GM23338 (cell line): ENCODE measurements around the gene FRS2. TPM values are rescaled to one million over a fixed set of nuclear protein-coding genes. Genes with fewer than 3 reads are reported as not detected.

ENCODE experiments used
- ATAC-seq: fragments of 200-7000 bp; cut with Tn5 transposase; 3 replicates; pipeline ENCODE4 v1.9.1; 2020
- DNase-seq: peaks from one replicate; pipeline ENCODE4 v3.0.0-alpha.2; 2015; ENCODE audit warnings: low spot score
- H2AFZ ChIP-seq: fragments of 200-600 bp; sonication (generic); 2 replicates; pipeline ENCODE4 v1.8.0; 2016; ENCODE audit warnings: antibody characterized with exemption, mild to moderate bottlenecking, moderate library complexity
- H3F3A ChIP-seq: fragments of 200-600 bp; sonication (generic); replicated peaks from 2 replicates; pipeline ENCODE4 v1.8.0; 2017; ENCODE audit warnings: antibody characterized with exemption, mixed run types, low read depth
- H3K27ac ChIP-seq: fragments of 200-600 bp; sonication (generic); 2 replicates; pipeline ENCODE4 v1.6.1; 2016; ENCODE audit warnings: low read depth
- H3K27me3 ChIP-seq: fragments of 200-600 bp; sonication (generic); 2 replicates; pipeline ENCODE4 v1.8.0; 2016; ENCODE audit warnings: mild to moderate bottlenecking, mixed run types, moderate library complexity; ENCODE audit not compliant: insufficient read depth
- H3K36me3 ChIP-seq: fragments of 200-600 bp; sonication (generic); 2 replicates; pipeline ENCODE4 v1.8.0; 2016; ENCODE audit warnings: mild to moderate bottlenecking; ENCODE audit not compliant: insufficient read depth
- H3K4me1 ChIP-seq: fragments of 200-600 bp; sonication (generic); 2 replicates; pipeline ENCODE4 v1.8.0; 2016; ENCODE audit warnings: mild to moderate bottlenecking, moderate library complexity; ENCODE audit not compliant: insufficient read depth
- H3K4me2 ChIP-seq: fragments of 200-600 bp; sonication (generic); 2 replicates; pipeline ENCODE4 v1.7.1; 2017; ENCODE audit warnings: mixed run types
- H3K4me3 ChIP-seq: fragments of 200-600 bp; sonication (generic); 2 replicates; pipeline ENCODE4 v1.6.1; 2016; ENCODE audit warnings: mixed run types
- H3K79me2 ChIP-seq: fragments of 200-600 bp; sonication (generic); replicated peaks from 2 replicates; pipeline ENCODE4 v1.8.0; 2017; ENCODE audit warnings: mild to moderate bottlenecking; ENCODE audit not compliant: insufficient read depth
- H3K9me2 ChIP-seq: fragments of 200-600 bp; sonication (generic); 2 replicates; pipeline ENCODE4 v1.8.0; 2017; ENCODE audit not compliant: insufficient read depth
- H4K20me1 ChIP-seq: fragments of 200-600 bp; sonication (generic); replicated peaks from 2 replicates; pipeline ENCODE4 v1.8.0; 2017; ENCODE audit warnings: mild to moderate bottlenecking; ENCODE audit not compliant: insufficient read depth
- H3K27ac Mint-ChIP-seq: 2 replicates; pipeline ENCODE4 v1.8.0; 2020; ENCODE audit warnings: inconsistent platforms, mild to moderate bottlenecking, moderate library complexity, mixed read lengths
- H3K27me3 Mint-ChIP-seq: 3 replicates; pipeline ENCODE4 v1.8.0; 2022; ENCODE audit warnings: low read depth, mild to moderate bottlenecking, moderate library complexity, mixed read lengths, inconsistent platforms; ENCODE audit not compliant: insufficient read depth, poor library complexity
- H3K36me3 Mint-ChIP-seq: 3 replicates; pipeline ENCODE4 v1.8.0; 2021; ENCODE audit warnings: low read depth, mild to moderate bottlenecking, inconsistent platforms, moderate library complexity, mixed read lengths
- H3K4me1 Mint-ChIP-seq: 3 replicates; pipeline ENCODE4 v1.8.0; 2020; ENCODE audit warnings: mild to moderate bottlenecking, inconsistent platforms, mixed read lengths
- H3K4me3 Mint-ChIP-seq: 3 replicates; pipeline ENCODE4 v1.8.0; 2021; ENCODE audit warnings: moderate library complexity, mild to moderate bottlenecking, inconsistent platforms, mixed read lengths
- H3K9me3 Mint-ChIP-seq: 3 replicates; pipeline ENCODE4 v1.8.0; 2020; ENCODE audit warnings: moderate library complexity, mild to moderate bottlenecking, inconsistent platforms, mixed read lengths
- CREB1 ChIP-seq: fragments of 250-450 bp; sonication (Bioruptor Pico); IDR thresholded peaks from 2 replicates; pipeline ENCODE4 v1.5.0; 2020; ENCODE audit warnings: low read depth, mild to moderate bottlenecking, moderate library complexity
- CTCF ChIP-seq, 2 experiments: fragments of 200-600 bp in 1 of 2; sonication (generic) in 1 of 2; conservative IDR thresholded peaks; 2 replicates each; pipeline versions ENCODE4 v1.5.1 to v1.6.1; 2016 to 2017; ENCODE audit warnings: antibody characterized with exemption in 2 of 2, low read depth in 2 of 2, mild to moderate bottlenecking in 2 of 2, moderate library complexity in 1 of 2
- ETS1 ChIP-seq: IDR thresholded peaks from 2 replicates; pipeline ENCODE4 v1.6.1; 2016; ENCODE audit warnings: antibody characterized with exemption
- EZH2 ChIP-seq: fragments of 200-600 bp; sonication (generic); IDR thresholded peaks from one replicate; pipeline ENCODE4 v1.8.0; 2017; ENCODE audit warnings: antibody characterized with exemption, mild to moderate bottlenecking, low read depth; ENCODE audit not compliant: unreplicated experiment
- EZH2phosphoT487 ChIP-seq: fragments of 200-600 bp; sonication (generic); IDR thresholded peaks from one replicate; pipeline ENCODE4 v1.8.1; 2018; ENCODE audit warnings: antibody characterized with exemption; ENCODE audit not compliant: unreplicated experiment
- JUNB ChIP-seq: IDR thresholded peaks from one replicate; pipeline ENCODE4 v1.6.1; 2016; ENCODE audit warnings: antibody characterized with exemption; ENCODE audit not compliant: unreplicated experiment
- NANOG ChIP-seq: IDR thresholded peaks from 2 replicates; pipeline ENCODE4 v1.6.1; 2016; ENCODE audit warnings: antibody characterized with exemption, borderline replicate concordance
- POLR2AphosphoS5 ChIP-seq: IDR thresholded peaks from 2 replicates; pipeline ENCODE4 v1.6.1; 2016; ENCODE audit warnings: antibody characterized with exemption, low read depth
- REST ChIP-seq: IDR thresholded peaks from one replicate; pipeline ENCODE4 v1.6.1; 2018; ENCODE audit warnings: antibody characterized with exemption; ENCODE audit not compliant: unreplicated experiment
- ZNF114 ChIP-seq: fragments of 250-450 bp; sonication (Bioruptor Pico); IDR thresholded peaks from 2 replicates; pipeline ENCODE4 v1.5.0; 2020; ENCODE audit warnings: mild to moderate bottlenecking, moderate library complexity
- ZNF331 ChIP-seq: fragments of 250-450 bp; sonication (Bioruptor Pico); IDR thresholded peaks from 2 replicates; pipeline ENCODE4 v1.5.0; 2020; ENCODE audit warnings: low read depth, mild to moderate bottlenecking, moderate library complexity
- ZNF462 ChIP-seq: fragments of 250-450 bp; sonication (Bioruptor Pico); IDR thresholded peaks from 2 replicates; pipeline ENCODE4 v1.5.0; 2020; ENCODE audit warnings: mild to moderate bottlenecking, moderate library complexity
- polyA plus RNA-seq: library from polyadenylated mRNA; unstranded; fragments of >200 nt; fragmentation: Nextera tagmentation; extraction: Ambion mirVana; gene quantifications from 2 replicates; pipeline ENCODE4 v1.2.1, GENCODE V29; 2016
- total RNA-seq: library from RNA; depleted of rRNA; stranded (reverse); fragments of >200 nt; shearing (Covaris generic); gene quantifications from 2 replicates; pipeline ENCODE4 v1.2.3, GENCODE V29; 2014

The FRS2 gene
- total and polyA plus RNA-seq, 2 experiments from 2014 or later: 34.3 to 45.0 TPM

- TF ChIP-seq ZNF462: no peak
Observed at GRCh38 chr12:69529021-69529420, 58.8 kb downstream of the FRS2 start (continued).

GRCh38 chr12:69533844-69534243 lies 63.7 kb downstream of the FRS2 start:
- Mint-ChIP-seq H3K4me1 (peaks cover 18% of the 10 kb centered on the region), H3K9me3 (no peaks in the 10 kb centered on the region), H3K4me3 (no peak overlapping the region), H3K27me3 (no peaks in the 10 kb centered on the region), H3K27ac (peak overlapping the region; percentile 98), H3K36me3 (peaks cover 11% of the 10 kb centered on the region)
- DNase-seq (no peak), ATAC-seq (no peak)
- peak overlapping the region; percentile 33 for H3K27ac ChIP-seq
- no peaks in the 10 kb centered on the region for H3K9me2 ChIP-seq
- H3K27me3 ChIP-seq: no peaks in the 10 kb centered on the region
- H3K4me1 ChIP-seq: 0 out of 2 replicates have a peak, but pooled peaks cover 12% of the 10 kb centered on the region
- H3F3A ChIP-seq: no peaks in the 10 kb centered on the region
- H3K4me2 ChIP-seq: no peak overlapping the region; the same call in 1 of the 2 replicates
- H4K20me1 ChIP-seq: peaks cover 2% of the 10 kb centered on the region; the same call in 1 of the 2 replicates
- no peaks in the 10 kb centered on the region for H3K36me3 ChIP-seq
- no peak overlapping the region for H3K4me3 ChIP-seq
- no peak overlapping the region for H2AFZ ChIP-seq
- H3K79me2 ChIP-seq: peaks cover 41% of the 10 kb centered on the region
- TF ChIP-seq ETS1 (no peak), REST (no peak), JUNB (no peak), ZNF331 (CRISPR knock-in tag) (no peak), ZNF114 (CRISPR knock-in tag) (no peak), CREB1 (CRISPR knock-in tag) (no peak), POLR2AphosphoS5 (no peak), EZH2phosphoT487 (no peak), CTCF (conservative IDR thresholded peaks at IDR 0.05; ENCODE audit: low read depth in 2 of 2) (no peak), EZH2 (no peak), NANOG (no peak)
